Osteoblast (primary cell): ENCODE results near the gene ARHGAP23. TPM values are rescaled to one million over a fixed set of nuclear protein-coding genes. Genes with fewer than 3 reads are reported as not detected.

Source experiments
- DNase-seq: peaks from one replicate; pipeline ENCODE4 v3.0.0; 2011; ENCODE audit warnings: low spot score, mixed read lengths; ENCODE audit not compliant: insufficient read length; ENCODE audit errors: missing footprints
- H2AFZ ChIP-seq: 2 replicates; pipeline ENCODE4 v1.6.0; 2011; ENCODE audit warnings: mild to moderate bottlenecking, low read length
- H3K27ac ChIP-seq: 2 replicates; pipeline ENCODE4 v1.5.1; 2011; ENCODE audit warnings: mild to moderate bottlenecking, low read depth, low read length, moderate library complexity
- H3K27me3 ChIP-seq: 2 replicates; pipeline ENCODE4 v1.6.0; 2012; ENCODE audit warnings: mild to moderate bottlenecking, control low read depth, inconsistent platforms, low read length, moderate library complexity; ENCODE audit not compliant: insufficient read depth
- H3K36me3 ChIP-seq: 2 replicates; pipeline ENCODE4 v1.5.1; 2011; ENCODE audit warnings: mild to moderate bottlenecking, low read length, control low read depth, moderate library complexity; ENCODE audit not compliant: insufficient read depth
- H3K4me1 ChIP-seq: 2 replicates; pipeline ENCODE4 v1.5.1; 2011; ENCODE audit warnings: mild to moderate bottlenecking, low read length, control low read depth, moderate library complexity; ENCODE audit not compliant: insufficient read depth
- H3K4me2 ChIP-seq: 2 replicates; pipeline ENCODE4 v1.6.0; 2011; ENCODE audit warnings: mild to moderate bottlenecking, low read length; ENCODE audit not compliant: insufficient read depth
- H3K4me3 ChIP-seq: fragments of 200-600 bp; sonication (generic); 3 replicates; pipeline ENCODE4 v1.5.1; 2012; ENCODE audit warnings: mild to moderate bottlenecking, low read length, inconsistent platforms; ENCODE audit not compliant: insufficient read depth
- H3K79me2 ChIP-seq: 2 replicates; pipeline ENCODE4 v1.6.0; 2012; ENCODE audit warnings: mild to moderate bottlenecking, low read length, control low read depth, inconsistent platforms; ENCODE audit not compliant: insufficient read depth
- H3K9me3 ChIP-seq: 2 replicates; pipeline ENCODE4 v1.5.1; 2011; ENCODE audit warnings: low read depth, low read length, control low read depth
- H4K20me1 ChIP-seq: 2 replicates; pipeline ENCODE4 v1.6.0; 2012; ENCODE audit warnings: mild to moderate bottlenecking, low read length, control low read depth; ENCODE audit not compliant: insufficient read depth
- total RNA-seq: library from RNA; depleted of rRNA; stranded (reverse); fragments of >200 nt; gene quantifications from 2 replicates; pipeline ENCODE4 v1.2.3, GENCODE V29; 2012
- TF ChIP-seq, protein P1 (sequence below): IDR thresholded peaks from 2 replicates; pipeline ENCODE4 v1.5.1; 2011; ENCODE audit warnings: mild to moderate bottlenecking, low read depth, low read length, moderate library complexity; ENCODE audit errors: extremely low read depth

ARHGAP23 gene
- total RNA-seq, 1 donor = 47.0 TPM

DNA sequence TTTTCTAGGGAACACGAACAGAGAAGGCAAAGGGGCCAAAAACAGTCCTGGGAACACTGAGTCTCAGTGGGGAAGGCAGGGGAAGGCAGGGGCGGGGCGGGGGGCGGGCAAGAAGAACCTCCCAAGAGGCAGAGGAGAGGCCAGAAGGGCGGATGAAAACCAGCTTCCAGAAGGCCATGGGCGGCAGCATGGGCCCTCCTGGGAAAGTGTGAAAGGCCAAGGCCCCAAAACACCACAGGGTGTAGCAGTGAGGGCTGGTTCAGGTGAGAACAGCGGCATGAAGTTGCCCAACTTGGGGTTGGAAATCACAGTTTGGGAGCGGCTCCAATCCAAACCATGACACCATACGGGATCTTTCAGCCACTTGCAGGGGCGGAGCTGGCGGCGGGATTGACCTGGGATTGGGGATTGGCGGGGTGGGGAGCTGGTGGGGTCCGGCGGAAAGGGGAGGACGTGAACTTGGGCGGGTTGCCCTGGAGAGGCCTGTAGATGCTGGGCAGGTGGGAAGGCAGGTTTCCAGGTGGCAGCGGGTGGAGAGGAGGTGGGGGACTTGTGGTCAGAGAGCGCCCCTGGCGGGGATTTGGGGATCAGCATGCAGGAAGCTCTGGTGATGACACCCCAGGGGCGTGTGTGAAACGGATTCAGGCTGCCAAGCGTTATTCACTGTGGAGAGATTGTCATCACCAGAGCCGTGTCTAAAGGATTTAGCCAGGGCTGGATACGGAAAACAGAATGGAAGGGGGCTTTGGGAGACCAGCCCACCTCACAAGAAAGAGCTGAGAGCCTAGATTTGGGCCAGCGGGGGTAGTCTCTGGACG is 80.9 kb downstream of the ARHGAP23 start:
- Histone ChIP-seq H3K4me1 (peaks cover 25% of the 10 kb centered on the region), H3K27ac (no peak overlapping the region), H3K27me3 (no peaks in the 10 kb centered on the region), H3K79me2 (no peaks in the 10 kb centered on the region), H3K4me3 (peak overlapping the region; percentile 43), H2AFZ (no peak overlapping the region), H3K9me3 (no peaks in the 10 kb centered on the region), H3K36me3 (peaks cover 35% of the 10 kb centered on the region), H3K4me2 (peak overlapping the region; percentile 68), H4K20me1 (peaks cover 34% of the 10 kb centered on the region)
- TF ChIP-seq, protein P1, sequence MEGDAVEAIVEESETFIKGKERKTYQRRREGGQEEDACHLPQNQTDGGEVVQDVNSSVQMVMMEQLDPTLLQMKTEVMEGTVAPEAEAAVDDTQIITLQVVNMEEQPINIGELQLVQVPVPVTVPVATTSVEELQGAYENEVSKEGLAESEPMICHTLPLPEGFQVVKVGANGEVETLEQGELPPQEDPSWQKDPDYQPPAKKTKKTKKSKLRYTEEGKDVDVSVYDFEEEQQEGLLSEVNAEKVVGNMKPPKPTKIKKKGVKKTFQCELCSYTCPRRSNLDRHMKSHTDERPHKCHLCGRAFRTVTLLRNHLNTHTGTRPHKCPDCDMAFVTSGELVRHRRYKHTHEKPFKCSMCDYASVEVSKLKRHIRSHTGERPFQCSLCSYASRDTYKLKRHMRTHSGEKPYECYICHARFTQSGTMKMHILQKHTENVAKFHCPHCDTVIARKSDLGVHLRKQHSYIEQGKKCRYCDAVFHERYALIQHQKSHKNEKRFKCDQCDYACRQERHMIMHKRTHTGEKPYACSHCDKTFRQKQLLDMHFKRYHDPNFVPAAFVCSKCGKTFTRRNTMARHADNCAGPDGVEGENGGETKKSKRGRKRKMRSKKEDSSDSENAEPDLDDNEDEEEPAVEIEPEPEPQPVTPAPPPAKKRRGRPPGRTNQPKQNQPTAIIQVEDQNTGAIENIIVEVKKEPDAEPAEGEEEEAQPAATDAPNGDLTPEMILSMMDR = peak; percentile 89
- peak; percentile 99 for DNase-seq

DNA sequence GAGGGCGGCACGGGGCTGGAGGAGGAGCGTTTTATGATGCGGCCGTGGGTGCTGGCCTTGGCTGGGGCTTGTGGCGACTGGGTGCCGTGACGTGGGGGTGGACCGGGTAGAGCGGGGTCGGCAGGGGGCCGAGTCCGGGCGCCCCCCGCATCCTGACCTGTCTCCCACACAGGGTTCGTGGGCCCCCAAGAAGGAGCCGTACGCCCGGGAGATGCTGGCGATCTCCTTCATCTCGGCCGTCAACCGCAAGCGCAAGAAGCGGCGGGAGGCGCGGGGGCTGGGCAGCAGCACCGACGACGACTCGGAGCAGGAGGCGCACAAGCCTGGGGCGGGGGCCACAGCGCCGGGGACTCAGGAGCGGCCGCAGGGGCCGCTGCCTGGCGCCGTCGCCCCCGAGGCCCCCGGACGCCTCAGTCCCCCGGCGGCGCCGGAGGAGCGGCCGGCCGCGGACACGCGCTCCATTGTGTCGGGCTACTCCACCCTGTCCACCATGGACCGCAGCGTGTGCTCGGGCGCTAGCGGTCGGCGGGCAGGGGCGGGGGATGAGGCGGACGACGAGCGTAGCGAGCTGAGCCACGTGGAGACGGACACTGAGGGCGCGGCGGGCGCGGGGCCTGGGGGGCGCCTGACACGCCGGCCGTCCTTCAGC is 81.6 kb downstream of the ARHGAP23 start:
- Histone ChIP-seq H3K9me3 (no peaks in the 10 kb centered on the region), H4K20me1 (peaks cover 34% of the 10 kb centered on the region), H2AFZ (no peak overlapping the region), H3K4me3 (peak overlapping the region; percentile 43), H3K36me3 (peaks cover 28% of the 10 kb centered on the region), H3K27me3 (no peaks in the 10 kb centered on the region), H3K79me2 (no peaks in the 10 kb centered on the region), H3K27ac (no peak overlapping the region), H3K4me2 (peak overlapping the region; percentile 68), H3K4me1 (peaks cover 25% of the 10 kb centered on the region)
- peak; percentile 79 for DNase-seq
- TF ChIP-seq, protein P1 = no peak

DNA sequence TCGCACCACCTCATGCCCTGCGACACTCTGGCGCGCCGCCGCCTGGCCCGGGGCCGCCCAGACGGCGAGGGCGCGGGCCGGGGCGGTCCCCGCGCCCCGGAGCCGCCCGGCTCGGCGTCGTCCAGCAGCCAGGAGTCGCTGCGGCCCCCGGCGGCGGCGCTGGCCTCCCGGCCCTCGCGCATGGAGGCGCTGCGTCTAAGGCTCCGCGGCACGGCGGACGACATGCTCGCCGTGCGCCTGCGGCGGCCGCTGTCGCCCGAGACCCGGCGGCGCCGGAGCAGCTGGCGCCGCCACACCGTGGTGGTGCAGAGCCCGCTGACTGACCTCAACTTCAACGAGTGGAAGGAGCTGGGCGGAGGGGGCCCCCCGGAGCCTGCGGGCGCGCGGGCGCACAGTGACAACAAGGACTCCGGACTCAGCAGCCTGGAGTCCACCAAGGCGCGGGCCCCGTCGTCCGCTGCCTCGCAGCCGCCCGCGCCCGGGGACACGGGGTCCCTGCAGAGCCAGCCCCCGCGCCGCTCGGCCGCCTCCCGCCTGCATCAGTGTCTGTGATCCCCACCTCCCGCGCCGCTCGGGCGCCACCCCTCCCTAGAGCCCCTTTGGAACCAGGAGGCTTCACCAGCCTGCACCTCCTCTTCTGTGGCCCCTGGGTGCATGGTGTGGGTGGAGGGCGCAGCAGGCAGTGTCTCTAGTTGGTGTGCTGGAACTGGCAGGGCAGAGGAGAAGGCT is 82.3 kb downstream of the ARHGAP23 start:
- Histone ChIP-seq H3K27me3 (no peaks in the 10 kb centered on the region), H4K20me1 (peaks cover 34% of the 10 kb centered on the region), H3K9me3 (no peaks in the 10 kb centered on the region), H3K27ac (no peak overlapping the region), H3K4me2 (peak overlapping the region; percentile 29), H3K4me3 (no peak overlapping the region), H3K36me3 (peaks cover 24% of the 10 kb centered on the region), H2AFZ (no peak overlapping the region), H3K4me1 (peaks cover 25% of the 10 kb centered on the region), H3K79me2 (no peaks in the 10 kb centered on the region)
- peak; percentile 92 for DNase-seq
- TF ChIP-seq, protein P1 = no peak
